Effector memory CD4-positive, alpha-beta T cell (primary cell): ENCODE results near the gene DCAF4.
A peak's percentile ranks its signal among the peaks of the same experiment; 100 is the strongest.
"Not testable (repeated sequence)": the region's sequence is repeated elsewhere in the genome, so short reads cannot be mapped to it uniquely, and the experiment has no call there.

Experiments used
- DNase-seq, 3 donors: peaks; one replicate each; pipeline ENCODE4 v3.0.0-alpha.2; 2020
- H3K27ac ChIP-seq: 2 replicates; pipeline ENCODE4 v1.7.0; 2013; ENCODE audit warnings: mild to moderate bottlenecking, low read length, moderate library complexity; ENCODE audit not compliant: insufficient read depth, poor library complexity, severe bottlenecking
- H3K27me3 ChIP-seq: replicated peaks from 2 replicates; pipeline ENCODE4 v1.7.0; 2013; ENCODE audit warnings: mild to moderate bottlenecking, low read length; ENCODE audit not compliant: insufficient read depth, control insufficient read depth, poor library complexity, severe bottlenecking
- H3K36me3 ChIP-seq: 2 replicates; pipeline ENCODE4 v1.7.0; 2013; ENCODE audit warnings: mild to moderate bottlenecking, low read length, moderate library complexity; ENCODE audit not compliant: control insufficient read depth, insufficient read depth
- H3K4me1 ChIP-seq: 2 replicates; pipeline ENCODE4 v1.7.0; 2013; ENCODE audit warnings: low read length, mild to moderate bottlenecking; ENCODE audit not compliant: control insufficient read depth, insufficient read depth, poor library complexity, severe bottlenecking
- H3K4me3 ChIP-seq: 2 replicates; pipeline ENCODE4 v1.7.0; 2013; ENCODE audit warnings: low read length, low read depth, mild to moderate bottlenecking; ENCODE audit not compliant: insufficient read depth, poor library complexity, severe bottlenecking
- H3K9me3 ChIP-seq: 2 replicates; pipeline ENCODE4 v1.7.0; 2013; ENCODE audit warnings: mild to moderate bottlenecking, low read length, moderate library complexity; ENCODE audit not compliant: control insufficient read depth

DCAF4 gene

GRCh38 chr14:72945356-72946027 is 19.2 kb downstream of the DCAF4 start:
- Histone ChIP-seq H3K9me3 (no peaks in the 10 kb centered on the region), H3K4me3 (no peak overlapping the region), H3K27me3 (no peaks in the 10 kb centered on the region), H3K4me1 (no peaks in the 10 kb centered on the region), H3K36me3 (peaks cover 39% of the 10 kb centered on the region), H3K27ac (no peak overlapping the region)
- DNase-seq = no peak

GRCh38 chr14:72946491-72946890 is 20.2 kb downstream of the DCAF4 start:
- H3K27me3 ChIP-seq = no peaks in the 10 kb centered on the region
- H3K9me3 ChIP-seq = no peaks in the 10 kb centered on the region
- no peak overlapping the region for H3K27ac ChIP-seq
- H3K4me1 ChIP-seq = no peaks in the 10 kb centered on the region
- DNase-seq = no peak
- H3K36me3 ChIP-seq = peaks cover 33% of the 10 kb centered on the region
- no peak overlapping the region for H3K4me3 ChIP-seq

- Histone ChIP-seq H3K27me3 (no peaks in the 10 kb centered on the region), H3K4me1 (no peaks in the 10 kb centered on the region), H3K9me3 (no peaks in the 10 kb centered on the region), H3K4me3 (no peak overlapping the region), H3K27ac (no peak overlapping the region), H3K36me3 (peaks cover 22% of the 10 kb centered on the region)
- no peak for DNase-seq
These were observed 21.3 kb downstream of the DCAF4 start for GRCh38 chr14:72947366-72948160.

- Histone ChIP-seq H3K27me3 (no peaks in the 10 kb centered on the region), H3K27ac (no peak overlapping the region), H3K36me3 (peaks cover 12% of the 10 kb centered on the region), H3K4me1 (no peaks in the 10 kb centered on the region), H3K9me3 (no peaks in the 10 kb centered on the region), H3K4me3 (no peak overlapping the region)
- DNase-seq = peak in 2 of 3 donors; percentile 32 to 41
These were observed 22.3 kb downstream of the DCAF4 start for GRCh38 chr14:72948481-72949138.

GRCh38 chr14:72952171-72952570 is 25.9 kb downstream of the DCAF4 start:
- Histone ChIP-seq H3K4me1 (no peaks in the 10 kb centered on the region), H3K9me3 (no peaks in the 10 kb centered on the region), H3K27ac (no peak overlapping the region), H3K36me3 (peaks cover 19% of the 10 kb centered on the region), H3K4me3 (no peak overlapping the region), H3K27me3 (no peaks in the 10 kb centered on the region)
- no peak for DNase-seq

GRCh38 chr14:72956741-72957140 is 30.5 kb downstream of the DCAF4 start:
- not testable (repeated sequence) for H3K9me3 ChIP-seq, H3K27ac ChIP-seq, H3K4me1 ChIP-seq, H3K27me3 ChIP-seq, DNase-seq, H3K4me3 ChIP-seq
- H3K36me3 ChIP-seq = peaks cover 37% of the 10 kb centered on the region

- Histone ChIP-seq H3K36me3 (peaks cover 37% of the 10 kb centered on the region), H3K4me1 (no peaks in the 10 kb centered on the region), H3K27ac (no peak overlapping the region), H3K27me3 (no peaks in the 10 kb centered on the region), H3K4me3 (no peak overlapping the region), H3K9me3 (no peaks in the 10 kb centered on the region)
- no peak for DNase-seq
These were observed 30.9 kb downstream of the DCAF4 start for GRCh38 chr14:72957213-72957612.

GRCh38 chr14:72958548-72958947 is 32.3 kb downstream of the DCAF4 start:
- no peak overlapping the region for H3K27ac ChIP-seq
- H3K27me3 ChIP-seq = no peaks in the 10 kb centered on the region
- H3K4me3 ChIP-seq = no peak overlapping the region
- H3K4me1 ChIP-seq = no peaks in the 10 kb centered on the region
- H3K9me3 ChIP-seq = no peaks in the 10 kb centered on the region
- peaks cover 37% of the 10 kb centered on the region for H3K36me3 ChIP-seq
- DNase-seq = no peak

GRCh38 chr14:72961016-72961415 is 34.8 kb downstream of the DCAF4 start:
- not testable (repeated sequence) for H3K4me3 ChIP-seq, H3K4me1 ChIP-seq, DNase-seq, H3K9me3 ChIP-seq, H3K27ac ChIP-seq, H3K27me3 ChIP-seq
- peaks cover 30% of the 10 kb centered on the region for H3K36me3 ChIP-seq
